GM19023 (cell line): ENCODE results near the gene TSPAN9.

Experiments used
- ATAC-seq: cut with Tn5 transposase; IDR thresholded peaks from one replicate; pipeline ENCODE4 v1.9.1; 2021; ENCODE audit warnings: mild to moderate bottlenecking, moderate library complexity; ENCODE audit not compliant: unreplicated experiment

Gene TSPAN9

GRCh38 chr12:3157581-3158323 lies 80.6 kb downstream of the TSPAN9 start:
- ATAC-seq: no peak

GRCh38 chr12:3158851-3159465 lies 81.8 kb downstream of the TSPAN9 start:
- no peak for ATAC-seq

- no peak for ATAC-seq
Measured at GRCh38 chr12:3160081-3160480, 82.9 kb downstream of the TSPAN9 start.

GRCh38 chr12:3161861-3162260 lies 84.7 kb downstream of the TSPAN9 start:
- ATAC-seq: no peak

- ATAC-seq: no peak
Measured at GRCh38 chr12:3164454-3165077, 87.4 kb downstream of the TSPAN9 start.

GRCh38 chr12:3165078-3165980 lies 88.2 kb downstream of the TSPAN9 start:
- no peak for ATAC-seq

- ATAC-seq: no peak
Measured at GRCh38 chr12:3167636-3168035, 90.5 kb downstream of the TSPAN9 start.

GRCh38 chr12:3168223-3169221 lies 91.3 kb downstream of the TSPAN9 start:
- ATAC-seq: no peak

- no peak for ATAC-seq
Measured at GRCh38 chr12:3170423-3171194, 93.4 kb downstream of the TSPAN9 start.

- no peak for ATAC-seq
Measured at GRCh38 chr12:3171195-3171591, 94.0 kb downstream of the TSPAN9 start.

- ATAC-seq: no peak
Measured at GRCh38 chr12:3172124-3173007, 95.2 kb downstream of the TSPAN9 start.

GRCh38 chr12:3173008-3173553 lies 95.9 kb downstream of the TSPAN9 start:
- no peak for ATAC-seq

- ATAC-seq: no peak
Measured at GRCh38 chr12:3173912-3174311, 96.7 kb downstream of the TSPAN9 start.

- no peak for ATAC-seq
Measured at GRCh38 chr12:3175238-3175637, 98.1 kb downstream of the TSPAN9 start.

- no peak for ATAC-seq
Measured at GRCh38 chr12:3176754-3177153, 99.6 kb downstream of the TSPAN9 start.

GRCh38 chr12:3177778-3178425 lies 100.7 kb downstream of the TSPAN9 start:
- peak; percentile 60 for ATAC-seq

- no peak for ATAC-seq
Measured at GRCh38 chr12:3178671-3179313, 101.6 kb downstream of the TSPAN9 start.
